ENCODE results near the gene TUBB6.

DNA sequence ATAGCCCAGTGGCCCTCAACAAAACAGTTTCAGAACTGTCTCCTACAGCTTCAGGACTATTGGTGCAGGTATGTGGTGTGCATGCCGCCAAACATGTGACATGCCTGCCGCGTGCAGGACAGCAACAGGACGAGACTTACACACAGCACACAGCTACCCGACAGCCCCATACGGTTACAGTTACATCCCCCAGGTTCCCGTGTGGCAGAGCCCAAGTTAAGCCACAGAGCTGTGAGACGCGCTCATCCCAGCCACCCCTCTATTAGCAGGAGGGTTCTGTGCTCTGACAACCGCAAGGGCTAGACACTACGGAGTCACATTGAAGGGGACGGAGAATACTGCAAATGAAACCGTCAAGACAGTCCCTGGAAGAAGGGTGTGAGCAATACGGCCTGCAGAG lies 16.4 kb upstream of the TUBB6 start:
- TF ChIP-seq, protein P1, sequence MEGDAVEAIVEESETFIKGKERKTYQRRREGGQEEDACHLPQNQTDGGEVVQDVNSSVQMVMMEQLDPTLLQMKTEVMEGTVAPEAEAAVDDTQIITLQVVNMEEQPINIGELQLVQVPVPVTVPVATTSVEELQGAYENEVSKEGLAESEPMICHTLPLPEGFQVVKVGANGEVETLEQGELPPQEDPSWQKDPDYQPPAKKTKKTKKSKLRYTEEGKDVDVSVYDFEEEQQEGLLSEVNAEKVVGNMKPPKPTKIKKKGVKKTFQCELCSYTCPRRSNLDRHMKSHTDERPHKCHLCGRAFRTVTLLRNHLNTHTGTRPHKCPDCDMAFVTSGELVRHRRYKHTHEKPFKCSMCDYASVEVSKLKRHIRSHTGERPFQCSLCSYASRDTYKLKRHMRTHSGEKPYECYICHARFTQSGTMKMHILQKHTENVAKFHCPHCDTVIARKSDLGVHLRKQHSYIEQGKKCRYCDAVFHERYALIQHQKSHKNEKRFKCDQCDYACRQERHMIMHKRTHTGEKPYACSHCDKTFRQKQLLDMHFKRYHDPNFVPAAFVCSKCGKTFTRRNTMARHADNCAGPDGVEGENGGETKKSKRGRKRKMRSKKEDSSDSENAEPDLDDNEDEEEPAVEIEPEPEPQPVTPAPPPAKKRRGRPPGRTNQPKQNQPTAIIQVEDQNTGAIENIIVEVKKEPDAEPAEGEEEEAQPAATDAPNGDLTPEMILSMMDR (conservative IDR thresholded peaks at IDR 0.05 in 1 of 2, IDR thresholded peaks at IDR 0.05 in 1 of 2; ENCODE audit: low read depth in 1 of 2, low read length in 2 of 2): no peak
- TF ChIP-seq EZH2 (IDR thresholded peaks at IDR 0.05; ENCODE audit: low read length, missing control alignments): no peak

All from fibroblast of lung (primary cell).